Measurements from ENCODE around the gene MYBPHL.

Gene MYBPHL

DNA sequence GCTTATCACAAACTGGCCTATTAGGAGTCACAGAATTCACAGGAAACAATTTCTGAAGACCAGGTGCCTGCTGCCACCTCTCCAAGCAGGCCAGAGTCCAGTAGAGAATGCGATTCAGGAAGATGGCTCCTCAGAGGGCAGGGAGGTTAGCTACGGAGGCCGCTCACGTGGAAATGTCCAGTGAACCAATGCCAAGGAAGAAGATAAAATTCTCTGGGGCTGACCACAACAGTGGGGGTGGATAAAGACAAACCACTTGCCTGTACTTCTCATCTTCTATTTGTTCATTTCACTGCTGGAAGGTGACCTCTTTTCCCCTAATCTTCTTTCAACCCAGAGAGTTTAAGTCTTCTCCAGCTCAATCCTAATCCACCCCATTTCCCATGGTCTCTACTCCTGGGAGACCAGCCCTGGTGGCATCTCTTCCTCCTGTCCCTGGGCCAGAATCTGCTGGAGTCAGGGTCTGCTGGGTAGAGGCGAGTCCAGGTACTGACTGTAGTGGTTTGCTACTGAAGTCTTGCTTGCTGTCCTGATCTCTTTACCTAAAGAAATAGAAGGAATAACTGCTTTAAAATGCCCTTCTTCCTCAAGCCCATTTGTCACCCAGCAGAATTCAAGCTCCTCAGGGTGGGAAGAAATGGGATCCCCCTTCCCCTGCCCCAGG lies 27.1 kb downstream of the MYBPHL start:
- DNase-seq, result no peak

- peak; percentile 67 to 81 (median 70) for DNase-seq
Measured at GRCh38 chr1:109277434-109278204, 29.2 kb downstream of the MYBPHL start.

- no peak for DNase-seq
Measured at GRCh38 chr1:109275706-109276345, 31.0 kb downstream of the MYBPHL start.

DNA sequence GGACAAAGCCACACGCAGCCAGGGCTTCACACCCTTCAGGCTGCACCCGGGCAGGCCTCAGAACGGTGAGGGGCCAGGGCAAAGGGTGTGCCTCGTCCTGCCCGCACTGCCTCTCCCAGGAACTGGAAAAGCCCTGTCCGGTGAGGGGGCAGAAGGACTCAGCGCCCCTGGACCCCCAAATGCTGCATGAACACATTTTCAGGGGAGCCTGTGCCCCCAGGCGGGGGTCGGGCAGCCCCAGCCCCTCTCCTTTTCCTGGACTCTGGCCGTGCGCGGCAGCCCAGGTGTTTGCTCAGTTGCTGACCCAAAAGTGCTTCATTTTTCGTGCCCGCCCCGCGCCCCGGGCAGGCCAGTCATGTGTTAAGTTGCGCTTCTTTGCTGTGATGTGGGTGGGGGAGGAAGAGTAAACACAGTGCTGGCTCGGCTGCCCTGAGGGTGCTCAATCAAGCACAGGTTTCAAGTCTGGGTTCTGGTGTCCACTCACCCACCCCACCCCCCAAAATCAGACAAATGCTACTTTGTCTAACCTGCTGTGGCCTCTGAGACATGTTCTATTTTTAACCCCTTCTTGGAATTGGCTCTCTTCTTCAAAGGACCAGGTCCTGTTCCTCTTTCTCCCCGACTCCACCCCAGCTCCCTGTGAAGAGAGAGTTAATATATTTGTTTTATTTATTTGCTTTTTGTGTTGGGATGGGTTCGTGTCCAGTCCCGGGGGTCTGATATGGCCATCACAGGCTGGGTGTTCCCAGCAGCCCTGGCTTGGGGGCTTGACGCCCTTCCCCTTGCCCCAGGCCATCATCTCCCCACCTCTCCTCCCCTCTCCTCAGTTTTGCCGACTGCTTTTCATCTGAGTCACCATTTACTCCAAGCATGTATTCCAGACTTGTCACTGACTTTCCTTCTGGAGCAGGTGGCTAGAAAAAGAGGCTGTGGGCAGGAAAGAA lies 32.0 kb downstream of the MYBPHL start:
- peak in 2 of 3 experiments; percentile 55 to 75 for DNase-seq

GRCh38 chr1:109273570-109274288 lies 33.1 kb downstream of the MYBPHL start:
- no peak for DNase-seq

GRCh38 chr1:109272831-109273547 lies 33.8 kb downstream of the MYBPHL start:
- no peak for DNase-seq

DNA sequence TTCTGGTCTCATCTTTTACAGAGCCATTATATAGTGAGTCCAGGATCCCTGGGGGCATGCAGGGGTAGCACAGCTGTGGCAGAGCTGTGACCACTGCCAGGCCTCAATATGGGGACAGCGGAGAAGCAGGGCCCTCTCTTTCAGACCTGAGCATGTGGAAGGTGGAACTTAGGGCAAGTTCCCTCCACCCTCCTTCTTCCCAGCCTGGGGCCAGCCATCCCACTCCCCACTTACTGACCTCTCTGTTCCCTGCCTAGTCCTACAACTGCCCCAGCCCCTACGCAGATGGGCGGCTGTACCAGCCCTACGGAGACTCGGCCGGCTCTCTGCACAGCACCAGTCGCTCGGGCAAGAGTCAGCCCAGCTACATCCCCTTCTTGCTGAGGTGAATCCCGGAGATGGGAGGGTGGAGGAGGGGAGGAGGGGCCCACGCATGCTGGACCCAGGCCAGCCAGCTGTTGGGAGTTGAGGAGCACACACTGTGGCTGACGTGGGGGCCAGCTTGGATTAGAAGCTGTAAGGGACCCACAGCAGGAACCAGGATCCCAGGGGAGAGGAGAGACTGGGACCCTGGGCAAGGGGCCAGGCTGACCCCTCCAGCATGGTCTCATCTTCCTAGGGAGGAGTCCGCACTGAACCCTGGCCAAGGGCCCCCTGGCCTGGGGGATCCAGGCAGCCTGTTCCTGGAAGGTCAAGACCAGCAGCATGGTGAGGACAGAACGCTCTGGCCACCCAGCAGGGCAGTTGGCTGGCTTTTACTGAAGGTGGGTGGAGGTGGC lies 34.6 kb downstream of the MYBPHL start:
- DNase-seq, result no peak

DNA sequence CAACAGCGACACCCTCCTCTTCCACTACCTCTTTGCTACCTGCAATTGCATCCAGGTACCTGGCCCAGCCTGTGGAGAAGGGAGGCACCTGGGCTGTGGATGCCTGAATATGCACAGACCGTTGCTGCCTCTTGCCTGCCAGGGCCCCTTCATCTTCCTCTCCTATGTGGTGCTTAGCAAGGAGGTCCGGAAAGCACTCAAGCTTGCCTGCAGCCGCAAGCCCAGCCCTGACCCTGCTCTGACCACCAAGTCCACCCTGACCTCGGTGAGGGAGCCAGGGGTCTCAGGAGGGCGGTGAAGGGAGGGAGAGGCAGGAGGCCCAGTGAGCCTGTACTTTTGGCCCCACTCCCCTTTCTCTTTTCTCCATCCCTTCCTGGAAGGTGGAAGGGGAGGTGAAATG lies 35.4 kb downstream of the MYBPHL start:
- no peak for DNase-seq

DNA sequence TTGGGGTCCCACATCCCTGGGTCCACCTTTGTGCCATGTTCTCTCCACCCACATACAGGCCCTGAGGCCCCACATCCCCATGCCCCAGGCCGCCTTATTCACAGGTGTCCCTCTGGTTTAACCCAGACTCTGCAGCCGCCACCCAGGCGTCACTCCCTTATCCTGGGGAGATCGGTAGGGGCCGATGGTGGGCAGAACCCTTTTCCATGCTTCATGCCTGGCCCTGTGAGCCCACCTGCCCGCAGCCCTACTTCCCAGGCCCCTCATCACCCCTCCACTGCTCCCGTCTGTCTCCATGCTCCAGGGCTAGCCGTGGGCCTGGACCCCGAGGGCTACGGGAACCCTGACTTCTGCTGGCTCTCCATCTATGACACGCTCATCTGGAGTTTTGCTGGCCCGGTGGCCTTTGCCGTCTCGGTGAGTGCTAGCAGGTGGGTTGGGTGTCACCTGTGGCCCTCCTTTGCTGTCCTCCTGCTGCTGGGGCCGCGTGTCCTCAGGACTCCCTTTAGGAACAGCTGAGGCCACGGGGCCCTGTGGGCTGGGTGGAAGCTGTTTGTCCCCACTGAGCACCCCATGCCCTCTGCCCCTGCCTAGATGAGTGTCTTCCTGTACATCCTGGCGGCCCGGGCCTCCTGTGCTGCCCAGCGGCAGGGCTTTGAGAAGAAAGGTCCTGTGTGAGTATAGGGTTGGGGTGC lies 36.0 kb downstream of the MYBPHL start:
- DNase-seq, result no peak

DNA sequence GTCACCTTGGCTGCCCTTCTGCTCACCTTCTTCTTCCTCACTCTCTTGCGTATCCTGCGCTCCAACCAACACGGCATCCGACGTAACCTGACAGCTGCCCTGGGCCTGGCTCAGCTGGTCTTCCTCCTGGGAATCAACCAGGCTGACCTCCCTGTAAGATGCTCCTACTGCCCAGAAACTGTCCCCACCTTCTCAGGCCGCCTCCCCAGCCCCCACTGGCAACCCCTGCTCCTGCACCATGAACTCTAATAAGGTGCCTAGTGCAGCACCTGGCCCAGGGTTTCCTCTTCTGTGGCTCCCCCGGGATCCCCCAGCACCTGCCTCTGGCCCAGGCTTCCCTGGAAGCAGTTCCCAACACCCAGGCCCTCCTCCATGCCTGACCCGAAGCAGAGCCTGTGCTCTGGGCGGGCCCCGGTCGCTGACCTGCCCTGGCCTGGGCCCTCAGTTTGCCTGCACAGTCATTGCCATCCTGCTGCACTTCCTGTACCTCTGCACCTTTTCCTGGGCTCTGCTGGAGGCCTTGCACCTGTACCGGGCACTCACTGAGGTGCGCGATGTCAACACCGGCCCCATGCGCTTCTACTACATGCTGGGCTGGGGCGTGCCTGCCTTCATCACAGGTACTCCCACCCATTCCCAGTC lies 36.7 kb downstream of the MYBPHL start:
- DNase-seq, result no peak

DNA sequence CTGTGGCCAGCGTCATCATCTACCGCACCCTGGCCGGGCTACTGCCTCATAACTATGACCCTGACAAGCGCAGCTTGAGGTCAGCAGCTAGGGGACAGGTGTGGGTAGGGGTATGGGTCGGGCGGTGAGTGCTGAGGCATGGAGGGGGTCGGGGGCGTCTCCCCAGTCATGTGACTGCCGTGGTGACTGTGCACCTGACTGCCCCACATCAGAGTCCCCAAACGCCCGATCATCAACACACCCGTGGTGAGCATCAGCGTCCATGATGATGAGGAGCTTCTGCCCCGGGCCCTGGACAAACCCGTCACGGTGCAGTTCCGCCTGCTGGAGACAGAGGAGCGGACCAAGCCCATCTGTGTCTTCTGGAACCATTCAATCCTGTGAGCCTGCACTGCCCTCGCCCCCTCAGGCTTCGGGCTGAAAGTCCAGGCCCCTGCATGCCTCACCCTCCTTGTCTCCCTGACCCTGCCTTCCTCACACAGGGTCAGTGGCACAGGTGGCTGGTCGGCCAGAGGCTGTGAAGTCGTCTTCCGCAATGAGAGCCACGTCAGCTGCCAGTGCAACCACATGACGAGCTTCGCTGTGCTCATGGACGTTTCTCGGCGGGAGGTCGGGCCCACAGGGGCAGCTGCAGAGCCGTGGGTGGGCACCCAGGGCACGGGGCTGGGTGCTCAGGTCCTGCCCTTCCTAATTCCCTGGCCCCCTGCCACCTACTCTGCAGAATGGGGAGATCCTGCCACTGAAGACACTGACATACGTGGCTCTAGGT lies 37.4 kb downstream of the MYBPHL start:
- DNase-seq, result no peak

- DNase-seq, result no peak
Measured at GRCh38 chr1:109268431-109269211, 38.2 kb downstream of the MYBPHL start.

GRCh38 chr1:109267743-109268300 lies 39.0 kb downstream of the MYBPHL start:
- no peak for DNase-seq

- no peak for DNase-seq
Measured at GRCh38 chr1:109266965-109267364, 39.8 kb downstream of the MYBPHL start.

- no peak for DNase-seq
Measured at GRCh38 chr1:109265741-109266330, 41.0 kb downstream of the MYBPHL start.

DNA sequence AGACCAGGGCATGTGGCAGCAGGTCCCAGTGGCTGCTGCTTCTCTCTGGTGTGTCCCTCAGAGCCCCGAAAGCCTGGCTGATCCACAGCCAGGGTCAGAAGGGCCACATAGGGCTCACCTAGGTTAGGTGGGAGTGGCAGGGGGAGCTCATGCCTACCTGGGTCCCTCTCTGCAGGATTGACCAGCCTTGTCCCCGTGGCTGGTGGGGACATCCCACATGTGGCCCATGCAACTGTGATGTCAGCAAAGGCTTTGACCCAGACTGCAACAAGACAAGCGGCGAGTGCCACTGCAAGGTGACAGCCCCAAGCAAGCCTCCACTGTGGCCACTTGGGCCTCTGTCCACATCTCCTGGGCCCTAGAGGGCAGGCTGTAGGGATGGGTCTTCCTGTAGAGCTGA lies 41.8 kb downstream of the MYBPHL start:
- no peak for DNase-seq

DNA sequence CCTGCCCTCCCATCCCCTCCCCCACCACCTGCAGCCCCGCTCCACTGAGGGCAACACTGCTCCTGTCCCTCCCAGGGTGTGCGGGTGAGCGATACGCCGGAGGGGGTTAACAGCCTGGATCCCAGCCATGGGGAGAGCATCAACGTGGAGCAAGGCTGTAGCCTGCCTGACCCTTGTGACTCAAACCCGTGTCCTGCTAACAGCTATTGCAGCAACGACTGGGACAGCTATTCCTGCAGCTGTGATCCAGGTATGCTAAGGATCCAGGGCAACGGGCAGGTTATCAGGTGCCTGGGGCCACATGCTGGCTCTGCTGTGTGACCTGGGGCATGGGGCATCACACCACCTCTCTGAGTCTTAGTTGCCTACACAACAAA lies 42.4 kb downstream of the MYBPHL start:
- no peak for DNase-seq
